LNCaP clone FGC (cell line): Measurements from ENCODE around the gene BGLAP.

Experiments
- DNase-seq: peaks from one replicate; pipeline ENCODE4 v3.0.0-alpha.2; 2011; ENCODE audit warnings: low read depth
- H3K4me3 ChIP-seq: 2 replicates; pipeline ENCODE4 v1.5.1; 2011; ENCODE audit warnings: mild to moderate bottlenecking, low read depth, low read length, control low read depth
- TF ChIP-seq, protein P1 (sequence below): IDR thresholded peaks from 2 replicates; pipeline ENCODE4 v1.5.1; 2012; ENCODE audit warnings: mild to moderate bottlenecking; ENCODE audit not compliant: control insufficient read depth, insufficient read depth; ENCODE audit errors: extremely low read depth

BGLAP gene

DNA sequence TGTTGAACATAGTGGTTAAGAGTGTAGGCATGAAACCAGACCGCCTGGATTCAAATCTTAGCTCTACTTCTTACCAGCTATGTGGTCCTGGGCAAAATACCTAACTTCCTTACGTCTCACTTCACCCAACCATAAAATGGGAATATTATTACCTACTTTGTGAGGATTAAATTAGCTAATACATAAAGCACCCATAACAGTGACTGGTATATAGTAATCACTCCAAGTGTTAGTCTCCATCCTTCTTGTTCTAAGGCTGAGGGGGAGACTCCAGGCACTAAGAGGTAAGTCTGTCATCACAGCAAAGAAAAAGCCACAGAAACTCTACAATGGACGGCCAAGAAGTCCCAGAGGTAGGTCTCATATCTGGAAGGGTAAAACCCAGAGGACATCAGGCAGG, 37.9 kb downstream of the BGLAP start:
- DNase-seq: no peak
- TF ChIP-seq, protein P1, sequence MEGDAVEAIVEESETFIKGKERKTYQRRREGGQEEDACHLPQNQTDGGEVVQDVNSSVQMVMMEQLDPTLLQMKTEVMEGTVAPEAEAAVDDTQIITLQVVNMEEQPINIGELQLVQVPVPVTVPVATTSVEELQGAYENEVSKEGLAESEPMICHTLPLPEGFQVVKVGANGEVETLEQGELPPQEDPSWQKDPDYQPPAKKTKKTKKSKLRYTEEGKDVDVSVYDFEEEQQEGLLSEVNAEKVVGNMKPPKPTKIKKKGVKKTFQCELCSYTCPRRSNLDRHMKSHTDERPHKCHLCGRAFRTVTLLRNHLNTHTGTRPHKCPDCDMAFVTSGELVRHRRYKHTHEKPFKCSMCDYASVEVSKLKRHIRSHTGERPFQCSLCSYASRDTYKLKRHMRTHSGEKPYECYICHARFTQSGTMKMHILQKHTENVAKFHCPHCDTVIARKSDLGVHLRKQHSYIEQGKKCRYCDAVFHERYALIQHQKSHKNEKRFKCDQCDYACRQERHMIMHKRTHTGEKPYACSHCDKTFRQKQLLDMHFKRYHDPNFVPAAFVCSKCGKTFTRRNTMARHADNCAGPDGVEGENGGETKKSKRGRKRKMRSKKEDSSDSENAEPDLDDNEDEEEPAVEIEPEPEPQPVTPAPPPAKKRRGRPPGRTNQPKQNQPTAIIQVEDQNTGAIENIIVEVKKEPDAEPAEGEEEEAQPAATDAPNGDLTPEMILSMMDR: no peak
- H3K4me3 ChIP-seq: no peak overlapping the region

DNA sequence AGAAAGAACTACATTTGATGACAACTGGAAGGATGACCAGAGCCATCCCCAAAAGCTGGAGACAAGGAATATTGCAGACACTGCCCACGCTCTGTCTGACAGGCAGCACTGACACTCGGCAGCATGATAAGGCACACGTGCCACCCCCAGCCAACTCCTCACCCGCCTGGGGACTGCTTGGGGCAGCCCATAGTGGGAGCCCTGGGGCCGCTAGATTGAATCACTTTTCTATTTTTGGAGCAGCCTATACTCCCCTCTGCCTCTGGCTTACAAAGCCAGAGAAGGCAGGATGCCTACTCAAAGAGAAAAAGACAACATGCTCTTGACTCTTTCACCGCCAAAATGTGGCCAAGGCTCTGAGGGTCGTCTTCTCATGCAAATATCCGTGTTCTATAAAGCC, 39.3 kb downstream of the BGLAP start:
- no peak for DNase-seq
- TF ChIP-seq, protein P1: no peak
- H3K4me3 ChIP-seq: peak overlapping the region; percentile 74

DNA sequence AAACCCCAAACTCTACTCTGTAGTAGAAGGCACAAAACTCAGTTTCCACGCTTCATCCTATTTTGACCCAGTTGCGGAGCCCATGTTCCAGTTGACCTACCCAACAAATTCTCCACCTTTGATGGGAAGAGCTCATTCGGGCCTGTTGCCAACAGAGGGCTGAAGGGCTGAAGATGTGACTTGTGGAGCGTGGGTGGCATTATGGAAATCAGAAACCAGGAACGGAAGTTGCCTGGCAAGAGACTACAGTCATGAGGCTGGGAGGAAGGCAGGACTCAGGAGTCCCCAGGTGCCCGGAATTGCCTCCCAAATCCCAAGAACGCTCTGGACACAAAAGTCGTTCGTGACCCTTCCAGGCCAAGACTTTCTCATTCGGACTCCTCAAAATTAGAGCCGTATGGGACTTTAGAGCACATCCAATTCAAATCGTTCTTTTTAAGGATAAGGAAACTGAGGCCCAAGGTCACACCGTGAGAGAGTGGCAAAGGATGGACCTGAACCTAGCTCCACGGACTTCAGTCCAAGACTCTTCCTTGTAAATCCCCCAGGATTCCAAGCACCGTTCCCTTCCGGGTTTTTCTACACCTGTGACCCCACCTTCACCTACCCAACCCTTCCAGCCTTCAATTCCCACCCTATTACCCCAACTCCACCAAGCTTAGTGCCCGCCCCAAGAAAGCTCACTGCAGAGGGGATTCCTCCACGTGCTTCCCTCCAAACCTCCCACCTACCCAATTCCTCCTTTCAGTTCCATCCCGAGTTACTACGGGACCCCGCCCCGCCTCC, 39.9 kb downstream of the BGLAP start:
- no peak for DNase-seq
- TF ChIP-seq, protein P1: no peak

DNA sequence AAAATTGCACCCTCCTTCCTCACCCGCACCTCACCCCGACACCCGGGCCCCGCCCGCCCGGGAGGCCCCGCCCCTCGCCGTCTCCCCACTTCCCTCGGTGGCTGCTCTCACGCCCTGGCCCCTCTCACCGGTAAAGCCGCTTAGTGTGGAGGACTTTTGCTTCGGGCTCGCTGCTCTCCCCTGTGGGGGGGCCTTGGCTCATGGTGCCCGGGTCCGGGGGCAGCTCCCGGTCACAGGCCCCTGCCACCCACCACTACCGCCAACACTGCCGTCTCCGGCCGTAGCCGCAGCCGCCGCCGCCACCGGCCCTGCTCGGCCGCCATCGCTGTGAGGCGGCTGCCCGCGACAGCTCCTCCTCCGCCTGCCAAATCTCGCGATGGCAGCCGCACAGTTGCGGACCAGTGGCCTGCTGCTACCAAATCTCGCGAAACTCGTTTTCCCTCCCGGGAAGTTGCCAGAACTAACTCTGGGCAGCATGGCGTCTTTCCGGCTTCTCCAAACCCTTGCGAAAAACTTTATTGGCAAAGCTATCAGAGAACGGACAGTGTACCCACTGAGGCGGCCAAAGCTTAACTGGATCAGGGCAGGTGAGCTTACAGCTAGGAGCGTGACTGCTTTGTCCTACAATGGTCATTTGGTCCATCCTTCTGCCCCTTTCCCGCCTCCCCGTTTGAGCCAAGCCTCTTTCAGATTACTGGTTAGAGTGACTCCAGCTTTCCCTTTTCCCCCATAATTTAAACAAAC, 40.7 kb downstream of the BGLAP start, which contains the start of gene SMG5:
Gene SMG5, minus strand, starts transcription at position 347 of the 744 bp plus-strand sequence. Its CDS starts 145 bp downstream, at position 202.
- peak within 1 kb of the TSS; percentile 74 for H3K4me3 ChIP-seq
- DNase-seq: peak; percentile 98
- TF ChIP-seq, protein P1: no peak

More for the DNA sequence above, 39.9 kb downstream of the BGLAP start:
- peak overlapping the region; percentile 74 for H3K4me3 ChIP-seq

DNA sequence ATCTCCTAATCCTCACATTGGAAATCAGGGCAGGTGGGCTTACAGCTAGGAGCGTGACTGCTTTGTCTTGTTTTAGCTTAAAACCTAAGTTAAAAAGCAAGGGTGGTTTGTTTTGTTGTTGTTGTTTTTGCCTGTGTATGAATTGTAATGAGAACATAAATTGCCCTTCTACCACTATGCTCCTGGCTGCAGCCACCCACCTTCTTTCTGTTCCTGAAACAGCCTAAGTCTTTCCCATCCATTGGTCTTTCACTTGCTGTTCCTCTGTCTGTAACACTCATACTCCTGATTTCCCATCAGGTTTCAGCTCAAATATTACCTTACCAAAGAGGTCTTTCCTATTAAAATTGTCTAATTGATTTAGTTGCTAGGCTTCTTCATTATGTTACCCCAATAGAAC, 41.5 kb downstream of the BGLAP start:
- TF ChIP-seq, protein P1: no peak
- H3K4me3 ChIP-seq: peak overlapping the region; percentile 74
- no peak for DNase-seq

DNA sequence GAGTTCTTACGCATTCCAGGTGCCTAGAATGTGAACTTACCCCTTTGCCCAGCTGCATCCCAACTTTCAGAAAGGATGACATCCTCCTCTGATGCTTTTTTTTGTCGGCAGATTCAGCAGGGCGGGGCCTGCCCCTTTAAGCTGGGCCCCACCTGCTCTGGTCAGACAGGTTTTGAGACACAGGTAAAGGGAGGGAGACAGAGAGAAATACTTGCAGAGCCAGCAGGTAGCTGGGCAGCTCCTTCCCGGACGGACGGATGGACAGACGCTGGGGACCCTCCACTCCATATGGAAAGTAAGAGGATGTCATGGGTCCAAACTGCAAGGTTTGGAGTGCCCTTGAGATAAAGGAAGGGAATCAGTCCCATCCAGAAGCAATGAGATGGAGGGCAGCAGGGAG, 42.1 kb downstream of the BGLAP start, which contains the start of gene TMEM79:
Gene TMEM79, plus strand, starts transcription at position 214 of the 400 bp plus-strand sequence. CDS start 902 bp downstream, outside the sequence.
- DNase-seq: no peak

More for the DNA sequence above, 42.1 kb downstream of the BGLAP start, which contains the start of gene TMEM79:
- H3K4me3 ChIP-seq: peak within 1 kb of the TSS; percentile 74
- TF ChIP-seq, protein P1: no peak
